ENCODE results near the gene PLXNA2. TPM values are rescaled to one million over a fixed set of nuclear protein-coding genes. Genes with fewer than 3 reads are reported as not detected.

The PLXNA2 gene
- total and polyA plus RNA-seq, 2 of the 8 experiments (the other 6 are each of a cell fraction or from before 2014, with no cell fraction given), result 0.33 to 1.5 TPM

- TF ChIP-seq TBP (IDR thresholded peaks at IDR 0.05; ENCODE audit: low read depth, low read length) (no peak), SP4 (IDR thresholded peaks at IDR 0.05; ENCODE audit: low read length) (no peak), SIX5 (IDR thresholded peaks at IDR 0.05; ENCODE audit: low read depth, low read length) (no peak), TCF12 (IDR thresholded peaks at IDR 0.05; ENCODE audit: low read depth, low read length) (no peak), JUND (IDR thresholded peaks at IDR 0.05; ENCODE audit: low read length) (no peak)
These were observed 110.8 kb downstream of the PLXNA2 start (continued) for GRCh38 chr1:208133355-208133754.
